GM18520 (cell line): ENCODE data around the gene TAF6.

Experiments used
- ATAC-seq: cut with Tn5 transposase; IDR thresholded peaks from one replicate; pipeline ENCODE4 v1.9.1; 2021; ENCODE audit not compliant: unreplicated experiment

TAF6 gene

GRCh38 chr7:100075418-100075817, 43.7 kb downstream of the TAF6 start:
- ATAC-seq, result no peak

GRCh38 chr7:100074841-100075240, 44.3 kb downstream of the TAF6 start:
- ATAC-seq, result no peak

GRCh38 chr7:100072462-100072861, 46.7 kb downstream of the TAF6 start:
- no peak for ATAC-seq

- no peak for ATAC-seq
Observed at GRCh38 chr7:100071018-100071723, 48.0 kb downstream of the TAF6 start.

GRCh38 chr7:100069991-100070390, 49.2 kb downstream of the TAF6 start:
- ATAC-seq, result no peak

GRCh38 chr7:100066953-100067352, 52.2 kb downstream of the TAF6 start:
- no peak for ATAC-seq

GRCh38 chr7:100065452-100066186, 53.5 kb downstream of the TAF6 start:
- ATAC-seq, result no peak

GRCh38 chr7:100064162-100064561, 55.0 kb downstream of the TAF6 start:
- no peak for ATAC-seq

GRCh38 chr7:100063376-100063775, 55.8 kb downstream of the TAF6 start:
- no peak for ATAC-seq

GRCh38 chr7:100061518-100062193, 57.5 kb downstream of the TAF6 start:
- no peak for ATAC-seq

GRCh38 chr7:100059251-100059739, 59.9 kb downstream of the TAF6 start:
- no peak for ATAC-seq
